ENCODE results near the gene EPS8.

EPS8 gene

DNA sequence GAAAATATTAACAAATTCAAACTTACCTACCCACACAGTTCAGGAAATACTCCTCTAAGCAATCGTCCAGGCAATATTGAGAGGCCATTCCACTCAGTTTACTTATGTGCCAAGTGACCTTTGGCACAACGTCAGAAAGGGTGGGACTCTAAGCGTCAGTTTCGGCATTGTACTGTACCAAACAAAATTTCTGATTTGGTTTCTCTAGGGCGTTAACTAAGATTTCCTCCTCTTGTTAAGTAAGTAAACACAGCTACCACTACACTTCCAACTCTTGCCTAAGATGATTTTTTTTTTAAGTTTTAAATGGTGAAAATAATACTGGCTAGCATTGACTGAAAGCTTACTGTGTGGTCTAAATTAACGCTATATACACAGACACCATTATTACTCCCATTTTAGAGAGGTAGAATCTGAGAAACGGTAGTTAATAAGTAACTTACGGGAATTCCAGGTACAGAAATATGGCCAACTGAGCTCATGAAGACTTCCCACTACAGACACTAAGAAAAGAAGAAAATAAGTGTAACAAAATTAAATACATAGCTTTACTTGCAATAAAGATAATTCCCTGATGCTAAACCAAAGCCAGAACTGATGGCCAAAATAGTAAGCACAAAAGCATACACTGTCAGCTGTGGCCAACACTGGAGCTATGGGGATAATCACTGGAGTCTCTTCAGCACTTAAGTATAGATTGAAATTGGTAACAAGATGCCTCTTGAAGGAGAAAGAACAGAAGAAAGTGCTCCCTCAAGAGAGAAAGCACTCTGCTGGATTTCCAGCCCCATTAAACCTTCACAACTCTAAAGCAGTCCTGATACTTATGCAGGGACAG, 76.1 kb downstream of the EPS8 start:
- DNase-seq, result no peak

DNA sequence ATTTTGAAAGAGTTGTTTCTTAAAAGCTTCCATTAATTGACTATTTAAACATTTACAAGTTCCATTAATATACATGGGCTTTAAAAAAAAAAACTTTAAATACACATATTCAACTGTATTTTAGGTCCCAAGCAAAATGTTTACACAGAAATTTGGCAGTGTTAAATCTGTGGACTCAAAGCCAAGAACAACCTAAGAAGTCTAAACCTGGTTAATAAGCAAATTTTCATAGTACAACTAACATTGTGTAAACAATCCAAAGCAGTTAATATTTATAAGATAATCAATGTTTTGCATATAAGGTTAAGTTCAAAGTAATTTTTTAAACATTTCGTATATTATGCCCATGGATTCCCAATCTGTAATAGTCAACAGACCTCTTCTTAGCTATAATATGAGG, 77.0 kb downstream of the EPS8 start:
- no peak for DNase-seq

DNA sequence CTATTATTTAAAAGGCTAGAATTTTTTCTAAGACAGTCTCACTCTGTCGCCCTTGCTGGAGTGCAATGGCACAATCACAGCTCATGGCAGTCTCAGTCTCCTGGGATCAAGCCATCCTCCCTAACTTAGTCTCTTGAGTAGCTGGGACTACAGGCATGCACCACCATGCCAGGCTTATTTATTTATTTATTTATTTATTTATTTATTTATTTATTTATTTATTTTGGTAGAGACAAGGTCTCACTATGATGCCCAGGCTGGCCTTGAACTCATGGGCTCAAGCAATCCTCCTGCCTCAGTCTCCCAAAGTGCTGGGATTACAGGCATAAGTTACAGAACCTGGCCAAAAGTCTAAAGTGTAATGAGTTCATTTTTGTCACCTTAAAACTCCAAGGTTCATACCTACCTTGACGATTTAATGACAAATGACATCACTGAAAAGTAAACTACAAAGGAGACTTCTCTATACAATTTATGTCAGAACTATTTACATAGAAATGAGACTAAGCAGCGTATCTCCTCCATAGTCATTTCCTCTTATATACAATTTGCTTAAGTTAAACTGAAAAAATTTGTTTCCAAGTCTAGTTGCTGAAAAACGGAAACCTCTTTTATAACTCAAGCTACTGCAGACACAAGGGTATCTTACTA, 78.2 kb downstream of the EPS8 start:
- no peak for DNase-seq

DNA sequence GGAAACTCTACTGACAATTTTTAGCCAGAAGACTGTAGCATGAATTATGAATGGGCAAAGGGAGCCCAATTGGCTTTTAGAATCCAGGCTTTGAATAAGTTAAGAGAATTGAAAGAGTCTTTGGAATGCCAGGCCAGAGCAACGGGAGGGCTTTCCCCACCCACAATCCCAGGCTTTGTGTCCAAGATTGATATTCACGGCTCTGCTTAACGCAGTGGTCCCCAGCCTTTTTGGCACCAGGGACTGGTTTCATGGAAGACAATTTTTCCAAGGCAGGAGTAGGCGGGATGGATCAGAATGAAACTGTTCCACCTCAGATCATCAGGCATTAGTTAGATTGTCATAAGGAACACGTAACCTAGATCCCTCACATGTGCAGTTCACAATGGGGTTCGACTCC, 79.6 kb downstream of the EPS8 start:
- no peak for DNase-seq

DNA sequence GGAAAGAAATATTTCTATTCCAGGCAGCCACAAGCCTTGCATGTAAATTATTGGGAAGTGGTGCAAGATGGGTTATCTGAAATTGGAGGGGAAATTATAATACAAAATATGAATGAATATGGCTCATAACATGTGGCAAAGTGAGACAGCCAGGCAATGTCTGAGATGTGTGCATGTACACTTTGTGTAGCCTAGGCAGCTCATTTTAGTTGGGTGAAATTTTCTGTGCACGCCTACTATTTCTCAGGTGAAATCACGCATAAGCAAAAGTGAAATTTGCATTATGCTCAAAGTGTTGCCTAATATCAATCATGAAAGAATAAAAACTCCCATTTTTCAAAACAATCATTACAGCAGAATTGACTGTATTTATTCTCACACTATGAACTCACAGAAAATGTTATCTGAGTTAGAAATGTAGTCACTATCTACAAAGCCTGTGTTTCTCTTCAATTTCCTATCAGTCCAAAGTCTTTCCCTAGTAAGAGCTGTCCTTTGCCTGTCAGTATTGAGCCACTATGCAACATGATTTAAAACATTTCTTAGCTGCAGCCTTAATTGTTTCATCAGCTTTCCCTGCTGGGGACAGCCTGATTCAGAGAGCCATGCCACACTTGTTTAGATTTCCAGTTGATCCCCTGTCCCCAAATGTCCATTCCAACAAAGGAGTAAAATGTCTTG, 80.7 kb downstream of the EPS8 start:
- DNase-seq, result no peak

DNA sequence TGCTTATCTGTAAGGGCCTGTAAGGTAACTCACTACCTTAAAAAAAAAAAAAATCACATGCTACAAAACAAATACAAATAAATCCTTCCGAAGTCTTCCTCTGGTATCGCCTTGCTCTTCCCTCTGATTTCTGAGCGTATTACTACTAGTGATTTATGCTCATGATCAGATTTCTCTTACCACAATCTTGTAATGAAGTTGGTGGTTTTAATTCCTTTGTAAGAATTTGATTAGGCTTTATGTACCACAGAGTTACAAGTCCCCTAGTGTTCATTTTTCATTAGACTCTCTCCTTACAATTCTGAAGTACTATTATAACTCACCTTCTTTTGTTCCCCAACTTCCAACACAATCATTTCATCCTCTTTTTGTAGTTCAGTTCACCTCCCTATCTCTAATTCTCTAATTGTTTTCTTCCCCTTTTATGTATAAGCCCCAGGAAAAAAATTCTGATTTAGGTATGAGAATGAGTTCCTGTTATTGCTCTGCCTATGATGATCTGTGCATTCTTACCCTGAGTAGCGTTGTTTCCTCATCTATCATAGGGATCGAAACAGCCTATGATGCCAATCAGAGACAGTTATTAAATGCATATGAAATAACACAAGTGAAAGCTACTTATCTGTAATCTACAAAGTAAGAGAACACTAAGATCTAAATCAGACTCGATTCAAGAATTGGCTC, 81.5 kb downstream of the EPS8 start:
- no peak for DNase-seq

DNA sequence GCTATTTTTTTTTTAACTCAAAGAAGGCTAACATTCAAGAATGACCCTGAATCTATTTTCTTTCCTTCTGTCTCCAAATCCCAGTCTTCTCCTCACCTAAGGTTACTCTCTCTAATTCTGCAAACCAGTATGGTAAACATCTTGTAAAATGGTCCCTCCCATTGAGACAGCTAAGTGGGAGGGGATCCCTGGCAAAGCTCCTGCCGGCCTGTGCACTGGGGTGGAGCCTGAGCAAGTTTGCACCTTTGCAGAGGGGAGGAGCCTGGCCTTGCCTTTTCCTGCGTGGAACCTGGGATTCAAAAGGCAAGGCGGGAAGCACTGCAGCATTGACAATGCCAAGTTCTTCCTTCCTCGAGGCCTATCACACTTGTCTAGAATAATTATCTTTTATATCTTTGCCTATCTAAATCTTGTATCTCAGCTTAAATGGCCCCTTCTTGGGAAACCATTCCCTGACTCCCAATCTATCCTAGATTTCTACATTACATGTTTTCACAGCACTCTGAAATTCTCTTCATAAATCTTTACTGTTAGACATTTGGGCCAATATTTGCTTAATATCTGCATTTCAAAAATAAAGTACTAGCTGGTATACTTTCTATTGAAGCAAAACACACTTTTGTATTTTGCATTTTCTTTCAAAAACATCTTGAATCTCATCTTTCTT, 83.0 kb downstream of the EPS8 start:
- no peak for DNase-seq

DNA sequence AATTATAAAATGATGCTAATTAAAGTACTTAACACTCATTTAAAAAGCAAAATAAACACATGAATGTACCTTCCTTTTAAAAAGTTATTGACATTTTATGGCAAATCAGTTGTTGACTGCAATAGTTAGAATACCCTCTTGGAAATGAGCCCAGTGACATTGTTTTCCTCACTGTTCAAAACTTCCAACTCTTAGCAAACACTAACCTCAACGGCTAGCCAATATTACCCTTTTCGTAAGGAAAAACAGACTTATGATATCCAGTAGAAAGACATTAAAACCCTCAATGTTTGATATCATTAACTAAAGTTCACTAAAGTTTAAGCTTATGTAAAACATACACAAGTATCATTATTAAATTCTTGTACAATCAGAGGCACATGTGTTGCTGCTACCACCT, 83.6 kb downstream of the EPS8 start:
- DNase-seq, result no peak

DNA sequence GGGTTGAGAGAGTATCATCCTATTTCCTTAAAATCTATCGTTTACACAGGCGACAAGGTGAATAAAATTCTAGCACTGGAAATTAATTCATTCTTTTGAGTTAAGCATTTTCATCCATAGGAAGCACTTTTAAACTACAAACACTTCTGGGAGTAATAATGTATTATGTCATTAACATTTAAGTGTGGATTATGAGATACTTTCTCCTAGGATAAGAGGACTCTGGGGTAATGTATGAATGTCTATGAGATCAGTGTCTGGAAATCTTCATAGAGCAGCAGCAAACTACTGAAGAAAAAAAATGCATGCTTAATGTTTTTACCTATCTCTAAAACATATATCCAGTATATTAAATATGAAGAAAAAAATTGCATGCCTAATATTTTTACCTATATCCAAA, 86.9 kb downstream of the EPS8 start:
- DNase-seq, result no peak

DNA sequence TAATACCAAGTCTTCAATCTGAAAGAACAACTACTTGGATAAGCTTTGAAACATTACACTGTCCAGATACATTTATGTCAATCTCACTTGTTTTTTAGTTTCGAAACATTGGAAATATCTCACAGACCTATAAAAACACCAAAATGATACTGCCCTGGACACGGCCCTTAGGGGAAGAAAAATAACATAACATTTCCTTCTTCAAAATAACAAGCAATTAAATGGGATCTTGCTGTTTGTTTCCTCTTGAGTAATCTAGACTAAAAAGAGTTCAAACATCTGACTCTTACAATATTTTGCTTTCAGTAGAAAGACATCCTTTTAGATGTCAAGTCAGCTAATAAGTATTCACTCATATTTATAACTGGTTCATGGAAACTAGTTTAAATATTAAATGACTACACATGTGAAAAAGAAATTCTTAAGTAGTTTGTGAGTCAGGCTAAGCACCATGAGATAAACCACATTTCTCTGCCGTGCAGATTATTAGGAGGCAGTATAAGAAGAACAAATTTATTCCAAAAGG, 87.5 kb downstream of the EPS8 start:
- no peak for DNase-seq

DNA sequence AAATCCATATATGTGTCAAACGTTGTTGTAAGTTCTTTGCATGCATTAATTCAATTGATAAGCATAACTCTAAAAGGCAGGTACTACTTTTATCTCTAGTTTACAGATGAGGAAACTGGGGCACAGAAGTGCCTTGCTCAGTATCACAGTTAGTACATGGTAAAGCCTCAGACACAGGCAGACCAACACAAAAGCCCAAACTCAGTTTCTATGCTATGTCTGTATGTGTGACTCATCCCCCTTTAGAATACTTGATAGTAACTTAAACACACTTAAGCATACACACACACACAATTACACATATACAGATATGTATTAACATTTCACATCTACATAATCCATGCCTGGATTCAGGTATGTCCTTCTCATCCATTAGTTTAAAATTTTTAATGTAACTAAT, 88.0 kb downstream of the EPS8 start:
- no peak for DNase-seq

DNA sequence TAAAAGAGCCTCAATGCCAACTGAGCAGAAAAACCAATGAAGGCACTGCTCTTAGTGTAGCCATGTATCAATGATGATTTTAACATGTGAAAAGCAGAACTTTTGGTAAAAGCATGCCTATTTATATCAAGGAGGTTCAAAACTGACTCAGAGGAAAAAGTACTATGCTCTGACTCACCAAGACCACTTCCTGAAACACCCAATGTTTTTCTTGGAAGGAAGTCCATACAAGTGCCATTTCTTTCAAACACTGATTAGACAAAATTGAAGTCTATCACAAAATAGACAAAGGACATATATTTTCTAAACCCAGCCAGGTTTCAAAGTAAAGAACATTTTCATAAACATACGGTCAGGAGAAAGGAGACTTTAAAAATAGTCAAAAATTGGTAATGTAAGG, 88.6 kb downstream of the EPS8 start:
- DNase-seq, result no peak

DNA sequence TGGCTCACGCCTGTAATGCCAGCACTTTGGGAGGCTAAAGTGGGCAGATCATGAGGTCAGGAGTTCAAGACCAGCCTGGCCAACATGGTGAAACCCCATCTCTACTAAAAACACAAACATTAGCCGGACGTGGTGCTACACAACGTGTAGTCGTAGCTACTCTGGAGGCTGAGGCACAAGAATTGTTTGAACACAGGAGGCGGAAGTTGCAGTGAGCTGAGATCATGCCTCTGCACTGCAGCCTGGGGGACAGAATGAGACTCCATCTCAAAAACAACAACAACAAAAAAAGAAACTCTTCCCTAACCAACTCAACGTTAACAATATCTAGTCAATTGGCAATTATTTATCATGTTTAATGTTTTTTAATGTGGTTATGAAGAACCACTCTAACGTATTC, 89.3 kb downstream of the EPS8 start:
- DNase-seq, result no peak

DNA sequence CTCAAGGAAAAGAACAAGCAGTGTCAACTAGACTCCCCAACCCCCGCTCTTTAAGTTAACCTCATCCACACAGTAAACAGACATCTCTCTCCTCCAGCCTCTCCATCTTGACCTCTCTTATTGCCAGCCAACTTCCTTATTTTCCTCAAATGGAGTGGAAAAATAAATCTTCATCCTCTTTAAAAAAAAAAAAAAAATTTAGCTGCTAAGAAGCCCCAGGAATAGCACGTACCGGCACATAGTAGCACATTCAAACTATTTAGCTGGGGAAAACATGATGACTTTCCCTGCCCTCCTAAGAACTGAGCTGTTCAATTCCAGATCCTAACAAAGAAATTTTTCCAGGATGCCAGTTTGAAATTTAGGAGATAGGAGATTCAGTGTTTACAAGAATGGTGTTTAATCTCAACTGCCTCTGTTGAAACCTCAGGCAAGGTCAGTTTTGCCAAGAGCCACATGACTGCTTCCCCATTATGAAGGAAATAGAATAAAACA, 90.8 kb downstream of the EPS8 start:
- no peak for DNase-seq

DNA sequence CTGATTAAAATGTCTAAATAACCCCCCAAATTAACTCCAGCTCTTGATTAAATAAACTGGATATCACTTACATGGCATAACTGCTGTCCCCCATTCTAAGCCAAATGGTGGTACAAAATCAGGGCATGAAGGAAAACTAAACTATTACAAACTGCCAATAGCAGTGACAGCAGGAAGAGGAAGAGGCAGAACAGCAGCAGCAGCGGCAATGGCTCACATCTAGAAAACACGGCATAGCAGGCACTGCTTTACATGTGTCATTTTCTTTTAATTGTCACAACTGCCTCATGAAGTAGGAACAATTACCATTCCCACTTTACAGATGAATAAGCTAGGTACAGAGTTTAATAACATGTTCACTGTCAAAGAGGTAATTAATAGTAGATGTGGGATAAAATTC, 92.0 kb downstream of the EPS8 start:
- no peak for DNase-seq

DNA sequence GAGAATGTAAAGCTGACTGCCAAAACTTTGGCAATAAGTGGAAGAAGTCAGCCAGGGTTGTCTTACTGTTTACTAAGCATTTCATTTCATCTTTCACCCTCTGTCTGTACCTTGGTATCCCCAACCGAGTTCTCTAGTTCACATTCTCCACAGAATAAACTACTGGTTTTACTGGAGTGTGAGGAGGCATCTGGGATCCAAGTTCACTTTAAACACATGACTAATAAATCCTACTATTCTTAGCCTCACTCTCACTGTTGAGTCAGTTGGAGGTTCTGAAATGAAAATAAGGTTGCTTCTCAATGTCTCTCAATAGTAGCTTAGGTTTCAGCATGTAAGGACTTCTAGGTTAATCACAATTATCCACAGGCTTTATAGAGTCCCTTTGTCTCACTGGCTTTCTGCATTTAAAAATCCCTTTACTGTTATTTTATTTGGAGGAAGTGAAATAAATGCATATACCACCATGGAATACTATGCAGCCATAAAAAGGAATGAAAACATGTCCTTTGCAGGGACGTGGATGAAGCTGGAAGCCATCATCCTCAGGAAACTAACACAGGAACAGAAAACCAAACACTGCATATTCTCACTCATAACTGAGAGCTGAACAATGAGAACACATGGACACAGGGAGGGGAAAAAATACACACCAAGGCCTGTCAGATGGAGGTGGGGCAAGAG, 95.8 kb downstream of the EPS8 start:
- no peak for DNase-seq

DNA sequence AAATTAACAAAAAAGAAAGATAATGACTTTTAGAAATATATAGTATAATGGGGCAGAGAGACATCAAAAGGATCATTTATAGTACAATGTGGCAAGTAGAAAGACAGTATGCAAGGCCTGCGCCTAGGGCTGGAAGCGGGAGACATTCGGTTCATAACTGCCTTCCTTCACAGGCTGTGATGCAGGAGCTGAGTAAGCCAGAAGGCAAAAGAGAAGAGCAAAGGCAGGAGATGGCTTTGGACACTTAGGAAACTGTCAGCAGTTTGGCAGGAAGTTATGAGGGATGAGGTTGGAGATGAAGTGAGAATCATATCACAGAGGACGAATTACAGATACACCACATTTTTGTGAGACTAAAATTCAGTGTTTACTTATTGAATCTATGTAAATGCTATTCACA, 97.8 kb downstream of the EPS8 start:
- DNase-seq, result no peak

DNA sequence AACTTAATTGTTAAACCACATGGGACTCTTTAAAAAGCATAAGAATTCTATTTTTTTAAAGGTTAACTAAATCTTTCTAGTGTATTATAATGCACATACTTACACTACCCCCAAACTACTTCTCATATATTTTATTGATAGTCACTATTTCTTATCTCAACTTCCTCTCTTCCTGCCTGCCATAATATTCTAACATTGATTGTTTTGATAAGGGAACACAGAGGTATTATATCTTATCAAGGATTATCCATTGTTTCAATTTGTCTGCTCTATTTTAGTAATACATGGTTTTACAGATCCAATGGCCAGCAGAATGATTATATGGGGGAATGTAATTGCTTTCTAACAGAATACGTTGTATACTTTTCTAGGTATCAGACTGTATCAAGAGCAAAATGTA, 98.9 kb downstream of the EPS8 start:
- DNase-seq, result no peak

DNA sequence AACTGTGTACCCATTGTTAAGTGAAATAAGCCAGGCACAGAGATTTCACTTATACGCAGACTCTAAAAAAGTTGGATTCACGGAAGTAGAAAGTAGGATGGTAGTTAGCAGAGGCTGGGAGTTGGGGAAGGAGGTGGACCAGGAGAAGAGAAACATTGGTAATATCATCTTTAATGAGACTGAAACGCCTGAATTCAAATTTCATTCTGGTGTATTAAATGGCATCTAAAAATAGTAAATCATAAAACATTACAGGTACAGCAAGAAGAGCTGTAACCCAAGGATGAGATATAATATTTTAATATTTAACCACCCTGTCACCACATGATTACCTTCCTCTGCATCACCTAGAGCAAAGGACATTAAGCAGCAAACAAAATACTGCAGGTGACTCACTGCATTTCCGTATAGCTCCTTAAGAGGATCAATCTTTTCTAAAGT, 99.4 kb downstream of the EPS8 start:
- no peak for DNase-seq

DNA sequence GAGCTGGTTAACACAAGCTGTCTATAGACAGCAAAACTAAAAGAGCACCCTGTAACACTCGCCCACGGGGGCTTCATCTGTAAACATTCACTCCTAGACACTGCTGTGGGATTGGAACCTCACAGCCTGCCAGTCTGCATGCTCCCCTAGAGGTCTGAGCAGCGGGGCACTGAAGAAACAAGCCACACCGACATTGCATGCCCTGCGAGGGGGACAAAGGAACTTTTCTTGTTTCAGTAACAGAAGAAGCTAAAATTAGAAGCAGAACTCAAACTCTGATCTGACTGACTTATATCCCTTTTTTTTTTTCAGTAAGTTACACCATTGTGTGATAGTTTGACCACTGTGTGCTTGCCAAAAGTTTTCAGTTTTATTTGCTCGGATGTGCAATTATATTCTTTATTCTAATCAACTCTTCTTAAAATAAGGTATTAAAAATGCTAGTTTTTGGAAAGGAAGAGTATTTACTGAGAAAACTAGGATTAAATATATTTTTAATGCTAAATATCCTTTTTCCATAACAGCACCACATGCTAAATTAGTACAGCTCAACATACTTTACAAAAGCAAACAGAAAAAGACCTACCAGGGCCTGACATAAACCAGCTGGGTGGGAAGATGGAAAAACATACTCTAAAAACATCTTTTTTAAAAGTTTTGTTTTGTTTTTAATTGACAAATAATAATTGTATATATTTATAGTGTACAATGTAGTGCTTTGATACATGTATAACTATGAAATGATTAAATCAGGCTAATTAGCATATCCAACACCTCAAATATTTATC, 100.2 kb downstream of the EPS8 start:
- no peak for DNase-seq

DNA sequence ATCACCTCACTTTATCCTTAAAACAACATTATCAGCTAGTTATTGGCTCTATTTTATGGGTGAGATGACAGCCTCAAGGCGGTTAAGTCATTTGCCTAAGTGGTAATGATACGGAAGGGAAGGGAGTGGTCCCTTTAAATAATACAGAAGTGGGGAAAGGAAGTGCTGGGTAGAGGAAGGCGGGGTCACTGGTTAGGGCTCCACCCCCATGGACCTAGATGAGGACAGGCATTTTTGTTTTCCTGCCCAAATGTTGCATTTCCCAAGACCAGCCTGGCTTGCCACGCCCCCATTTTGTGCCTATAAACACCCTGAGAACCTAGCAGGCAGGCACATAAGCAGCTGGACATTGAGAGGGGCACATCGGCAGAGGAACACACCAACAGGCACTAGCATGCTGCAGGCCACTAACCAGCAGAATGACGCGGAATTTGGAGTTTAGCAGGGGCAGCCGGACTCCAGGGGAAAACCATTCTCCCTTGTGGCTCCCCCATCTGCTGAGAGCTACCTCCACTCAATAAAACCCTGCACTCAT, 100.9 kb downstream of the EPS8 start:
- DNase-seq, result no peak

Measured in activated T-cell treated with anti-CD3 and anti-CD28 coated beads for 4 hours (primary cell).